GM12873 (cell line): ENCODE results near the gene UBL3.

Experiments used
- TF ChIP-seq, protein P1 (sequence below): IDR thresholded peaks from 2 replicates; pipeline ENCODE4 v1.5.1; 2012; ENCODE audit warnings: low read depth, mild to moderate bottlenecking, moderate library complexity, low read length, control low read depth; ENCODE audit not compliant: insufficient read depth; ENCODE audit errors: missing control alignments

Gene UBL3

DNA sequence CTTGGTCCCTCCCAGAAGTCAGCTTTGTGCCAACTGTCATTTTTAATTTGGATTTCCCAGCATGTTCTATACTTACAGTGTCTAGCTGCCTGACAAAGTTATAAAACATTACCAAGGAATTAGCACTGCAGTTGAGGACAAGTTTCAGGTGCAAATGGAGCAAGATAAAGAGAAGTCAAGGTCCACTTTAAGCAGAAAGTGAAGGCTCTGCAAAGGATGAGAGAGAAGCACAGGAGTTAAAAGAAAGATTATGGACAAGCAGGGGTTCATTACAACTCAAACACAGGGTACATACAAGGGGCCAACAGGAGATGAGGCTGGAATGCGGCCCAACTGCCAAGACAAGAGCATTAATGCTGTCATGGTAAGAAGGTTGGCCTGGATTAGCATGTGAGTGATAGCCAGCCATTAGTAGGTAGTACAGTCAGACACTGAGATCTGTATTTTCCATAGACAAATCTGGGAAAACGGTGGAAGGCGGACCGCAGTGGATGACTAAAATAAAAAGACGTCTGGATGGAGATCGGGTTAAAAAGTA lies 17.6 kb downstream of the UBL3 start:
- TF ChIP-seq, protein P1, sequence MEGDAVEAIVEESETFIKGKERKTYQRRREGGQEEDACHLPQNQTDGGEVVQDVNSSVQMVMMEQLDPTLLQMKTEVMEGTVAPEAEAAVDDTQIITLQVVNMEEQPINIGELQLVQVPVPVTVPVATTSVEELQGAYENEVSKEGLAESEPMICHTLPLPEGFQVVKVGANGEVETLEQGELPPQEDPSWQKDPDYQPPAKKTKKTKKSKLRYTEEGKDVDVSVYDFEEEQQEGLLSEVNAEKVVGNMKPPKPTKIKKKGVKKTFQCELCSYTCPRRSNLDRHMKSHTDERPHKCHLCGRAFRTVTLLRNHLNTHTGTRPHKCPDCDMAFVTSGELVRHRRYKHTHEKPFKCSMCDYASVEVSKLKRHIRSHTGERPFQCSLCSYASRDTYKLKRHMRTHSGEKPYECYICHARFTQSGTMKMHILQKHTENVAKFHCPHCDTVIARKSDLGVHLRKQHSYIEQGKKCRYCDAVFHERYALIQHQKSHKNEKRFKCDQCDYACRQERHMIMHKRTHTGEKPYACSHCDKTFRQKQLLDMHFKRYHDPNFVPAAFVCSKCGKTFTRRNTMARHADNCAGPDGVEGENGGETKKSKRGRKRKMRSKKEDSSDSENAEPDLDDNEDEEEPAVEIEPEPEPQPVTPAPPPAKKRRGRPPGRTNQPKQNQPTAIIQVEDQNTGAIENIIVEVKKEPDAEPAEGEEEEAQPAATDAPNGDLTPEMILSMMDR = no peak

- TF ChIP-seq, protein P1 = no peak
These were observed 20.4 kb downstream of the UBL3 start for GRCh38 chr13:29830000-29830399.

GRCh38 chr13:29819143-29819542 lies 31.3 kb downstream of the UBL3 start:
- TF ChIP-seq, protein P1 = no peak

DNA sequence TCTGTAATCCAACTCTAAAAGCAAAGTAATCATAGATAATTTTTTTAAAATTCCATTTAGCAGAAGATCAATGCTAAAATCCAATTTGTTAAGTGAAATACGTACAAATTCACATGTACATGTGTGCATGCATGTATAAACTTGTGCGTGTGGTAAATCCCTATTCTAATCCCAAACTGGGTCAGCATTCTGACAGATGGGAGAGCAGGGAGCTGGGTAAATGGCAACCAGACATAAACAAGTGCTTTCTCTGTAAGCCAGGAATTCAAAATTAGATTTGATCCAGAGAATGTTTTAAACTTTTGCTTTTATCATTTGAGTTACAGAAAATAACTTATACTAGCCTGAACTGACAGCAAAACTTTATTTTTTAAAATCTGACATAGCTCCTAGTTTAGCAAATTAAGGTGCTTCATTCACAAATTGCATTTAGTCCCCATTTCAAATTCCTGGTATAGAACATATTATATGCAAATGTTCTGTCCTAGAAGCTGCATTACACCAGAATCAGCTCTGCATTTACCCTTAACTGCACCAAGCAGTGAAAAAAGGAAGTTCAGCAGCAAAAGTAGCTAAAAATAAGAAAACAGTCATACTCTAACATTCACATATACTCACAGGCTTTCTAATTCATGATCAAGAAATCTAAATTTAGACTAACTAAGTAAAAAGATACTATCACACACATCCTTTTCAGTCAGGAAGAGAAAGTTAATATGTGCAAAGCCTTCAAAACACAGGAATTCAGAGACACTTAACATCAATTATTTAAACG lies 32.6 kb downstream of the UBL3 start:
- TF ChIP-seq, protein P1 = no peak

DNA sequence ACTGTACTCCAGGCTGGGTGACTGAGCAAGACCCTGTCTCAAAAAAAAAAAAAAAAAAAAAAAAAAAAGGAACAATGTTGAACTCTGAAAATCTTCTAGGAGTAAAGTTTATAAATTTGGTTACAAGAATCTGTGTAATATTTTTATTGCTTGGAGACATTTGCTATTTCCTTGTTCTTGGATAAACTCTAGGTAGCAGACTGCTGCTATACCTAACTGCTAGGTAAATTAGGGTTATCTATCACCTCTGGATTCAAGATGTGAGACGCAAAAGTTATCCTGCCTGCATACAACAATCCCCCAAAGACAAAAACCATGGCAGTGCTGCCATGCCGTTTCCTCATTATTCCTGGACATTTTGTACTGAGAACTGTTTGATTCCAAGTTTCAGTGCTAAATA lies 33.7 kb downstream of the UBL3 start:
- TF ChIP-seq, protein P1 = no peak

DNA sequence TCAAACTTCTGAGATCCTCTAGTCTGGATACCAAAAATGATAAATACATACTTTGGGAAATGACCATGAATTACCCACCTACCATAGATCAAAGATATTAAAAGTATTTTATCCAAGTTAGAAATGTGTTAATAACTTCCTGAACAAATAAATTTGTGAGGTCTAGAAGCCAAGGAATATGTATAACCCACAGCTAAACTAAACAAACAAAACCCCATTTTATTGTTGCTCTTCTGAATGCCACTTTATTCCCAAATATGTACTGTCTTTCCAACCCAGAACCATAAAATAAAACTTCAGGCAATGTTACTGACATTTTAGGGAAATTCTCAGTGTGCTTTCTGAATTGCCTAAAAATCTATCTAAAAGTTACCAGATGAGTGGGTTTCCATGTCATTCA lies 35.1 kb downstream of the UBL3 start:
- TF ChIP-seq, protein P1 = no peak

- TF ChIP-seq, protein P1 = no peak
These were observed 39.5 kb downstream of the UBL3 start for GRCh38 chr13:29810898-29811297.
